Gastroesophageal sphincter (tissue), 3 donors: Measurements from ENCODE around the gene CHDH.

Experiments used
- CTCF ChIP-seq, 4 experiments: fragments of 200-600 bp in 2 of 4; fragments of 450-650 bp in 2 of 4; sonication (generic) in 1 of 4; IDR thresholded peaks; one replicate each; pipeline ENCODE4 v1.5.1; 2017 to 2019; ENCODE audit warnings: antibody characterized with exemption in 4 of 4, mild to moderate bottlenecking in 2 of 4, moderate library complexity in 2 of 4
- POLR2AphosphoS5 ChIP-seq: sonication (generic); formaldehyde crosslinking; IDR thresholded peaks from one replicate; pipeline ENCODE4 v1.6.1; 2017; ENCODE audit warnings: antibody characterized with exemption

GRCh38 chr3:53891497-53892285 lies 45.5 kb upstream of the CHDH start, which contains the start of gene SELENOK:
- no peak for TF ChIP-seq CTCF (IDR thresholded peaks at IDR 0.05)
- TF ChIP-seq POLR2AphosphoS5 = peak; percentile 98
